Type B pancreatic cell (in vitro differentiated cells): ENCODE data around the gene CMC4. TPM values are rescaled to one million over a fixed set of nuclear protein-coding genes. Genes with fewer than 3 reads are reported as not detected.

Experiments used
- DNase-seq: peaks from one replicate; pipeline ENCODE4 v3.0.0; 2021; ENCODE audit warnings: mixed read lengths; ENCODE audit not compliant: unreplicated experiment; ENCODE audit errors: extremely low spot score
- H3K27ac Mint-ChIP-seq: 2 replicates; pipeline ENCODE4 v1.8.0; 2021; ENCODE audit warnings: mild to moderate bottlenecking, mixed read lengths
- H3K27me3 Mint-ChIP-seq: 2 replicates; pipeline ENCODE4 v1.8.0; 2021; ENCODE audit warnings: mixed read lengths
- H3K36me3 Mint-ChIP-seq: 2 replicates; pipeline ENCODE4 v1.8.0; 2021; ENCODE audit warnings: mixed read lengths
- H3K4me1 Mint-ChIP-seq: one replicate; pipeline ENCODE4 v1.8.0; 2021; ENCODE audit warnings: mixed read lengths; ENCODE audit not compliant: unreplicated experiment
- H3K4me3 Mint-ChIP-seq: 2 replicates; pipeline ENCODE4 v1.8.0; 2021; ENCODE audit warnings: mild to moderate bottlenecking, mixed read lengths
- H3K9me3 Mint-ChIP-seq: 2 replicates; pipeline ENCODE4 v1.8.0; 2021; ENCODE audit warnings: mixed read lengths
- total RNA-seq: library from RNA; stranded (reverse); gene quantifications from 2 replicates; pipeline ENCODE4 v1.2.1, GENCODE V29; 2021; ENCODE audit warnings: low replicate concordance
- TF ChIP-seq, protein P1 (sequence below): fragments of 200-600 bp; sonication (generic); conservative IDR thresholded peaks from 2 replicates; pipeline ENCODE4 v1.5.0; 2021; ENCODE audit warnings: antibody characterized with exemption, mild to moderate bottlenecking

The CMC4 gene
- total RNA-seq, 1 donor from 2014 or later: 7.1 TPM

DNA sequence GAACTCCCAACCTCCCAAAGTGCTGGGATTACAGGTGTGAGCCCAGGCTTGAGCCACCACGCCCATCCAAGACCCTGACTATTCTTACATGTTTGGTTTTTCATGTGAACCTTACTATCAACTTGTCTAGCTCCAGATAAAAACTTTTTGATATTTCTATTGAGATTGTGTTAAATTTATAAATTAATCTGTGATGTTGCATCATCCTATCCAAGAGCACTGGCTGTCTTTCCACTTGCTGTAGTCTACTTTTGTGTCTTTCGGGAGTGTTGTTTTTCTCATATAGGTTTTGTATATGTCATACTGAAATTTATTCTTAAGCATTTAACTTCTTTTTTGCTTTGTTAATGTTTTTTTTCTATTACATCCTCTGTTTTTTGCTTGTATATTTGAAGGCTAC, 35.0 kb upstream of the CMC4 start:
- no peaks in the 10 kb centered on the region for H3K4me1 Mint-ChIP-seq
- no peak for DNase-seq
- no peaks in the 10 kb centered on the region for H3K36me3 Mint-ChIP-seq
- TF ChIP-seq, protein P1, sequence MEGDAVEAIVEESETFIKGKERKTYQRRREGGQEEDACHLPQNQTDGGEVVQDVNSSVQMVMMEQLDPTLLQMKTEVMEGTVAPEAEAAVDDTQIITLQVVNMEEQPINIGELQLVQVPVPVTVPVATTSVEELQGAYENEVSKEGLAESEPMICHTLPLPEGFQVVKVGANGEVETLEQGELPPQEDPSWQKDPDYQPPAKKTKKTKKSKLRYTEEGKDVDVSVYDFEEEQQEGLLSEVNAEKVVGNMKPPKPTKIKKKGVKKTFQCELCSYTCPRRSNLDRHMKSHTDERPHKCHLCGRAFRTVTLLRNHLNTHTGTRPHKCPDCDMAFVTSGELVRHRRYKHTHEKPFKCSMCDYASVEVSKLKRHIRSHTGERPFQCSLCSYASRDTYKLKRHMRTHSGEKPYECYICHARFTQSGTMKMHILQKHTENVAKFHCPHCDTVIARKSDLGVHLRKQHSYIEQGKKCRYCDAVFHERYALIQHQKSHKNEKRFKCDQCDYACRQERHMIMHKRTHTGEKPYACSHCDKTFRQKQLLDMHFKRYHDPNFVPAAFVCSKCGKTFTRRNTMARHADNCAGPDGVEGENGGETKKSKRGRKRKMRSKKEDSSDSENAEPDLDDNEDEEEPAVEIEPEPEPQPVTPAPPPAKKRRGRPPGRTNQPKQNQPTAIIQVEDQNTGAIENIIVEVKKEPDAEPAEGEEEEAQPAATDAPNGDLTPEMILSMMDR: no peak
- H3K27me3 Mint-ChIP-seq: no peaks in the 10 kb centered on the region
- no peaks in the 10 kb centered on the region for H3K9me3 Mint-ChIP-seq
- no peak overlapping the region for H3K4me3 Mint-ChIP-seq
- H3K27ac Mint-ChIP-seq: no peak overlapping the region

DNA sequence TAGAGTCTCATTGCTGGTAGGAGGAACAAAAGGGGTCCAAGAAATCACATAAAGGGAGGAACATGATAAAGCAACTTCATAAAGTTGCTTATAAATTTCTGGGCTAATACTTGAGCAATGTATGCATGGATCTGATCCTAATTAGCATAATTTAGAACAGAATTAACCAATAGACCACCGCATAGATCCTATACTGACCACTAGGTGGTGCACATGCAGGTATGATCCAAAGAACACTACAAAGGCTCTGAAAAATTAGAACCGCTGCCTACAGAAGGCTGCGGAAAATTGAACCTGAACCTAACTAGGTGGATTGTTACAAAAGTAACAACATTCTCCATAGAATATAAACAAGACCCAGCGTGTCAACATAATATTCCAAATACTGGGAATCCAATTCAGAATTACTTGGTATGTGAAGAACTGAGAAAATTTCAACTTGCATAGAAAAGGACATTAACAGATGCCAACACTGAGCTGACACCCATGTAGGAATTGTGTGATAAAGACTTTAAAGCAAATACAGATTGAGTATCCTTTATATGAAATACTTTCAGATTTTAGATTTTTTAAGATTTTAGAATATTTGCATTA, 23.6 kb upstream of the CMC4 start:
- no peak overlapping the region for H3K27ac Mint-ChIP-seq
- H3K4me1 Mint-ChIP-seq: no peaks in the 10 kb centered on the region
- no peaks in the 10 kb centered on the region for H3K9me3 Mint-ChIP-seq
- H3K27me3 Mint-ChIP-seq: no peaks in the 10 kb centered on the region
- peaks cover 9% of the 10 kb centered on the region for H3K36me3 Mint-ChIP-seq
- TF ChIP-seq, protein P1: peak; percentile 78
- H3K4me3 Mint-ChIP-seq: no peak overlapping the region
- no peak for DNase-seq

DNA sequence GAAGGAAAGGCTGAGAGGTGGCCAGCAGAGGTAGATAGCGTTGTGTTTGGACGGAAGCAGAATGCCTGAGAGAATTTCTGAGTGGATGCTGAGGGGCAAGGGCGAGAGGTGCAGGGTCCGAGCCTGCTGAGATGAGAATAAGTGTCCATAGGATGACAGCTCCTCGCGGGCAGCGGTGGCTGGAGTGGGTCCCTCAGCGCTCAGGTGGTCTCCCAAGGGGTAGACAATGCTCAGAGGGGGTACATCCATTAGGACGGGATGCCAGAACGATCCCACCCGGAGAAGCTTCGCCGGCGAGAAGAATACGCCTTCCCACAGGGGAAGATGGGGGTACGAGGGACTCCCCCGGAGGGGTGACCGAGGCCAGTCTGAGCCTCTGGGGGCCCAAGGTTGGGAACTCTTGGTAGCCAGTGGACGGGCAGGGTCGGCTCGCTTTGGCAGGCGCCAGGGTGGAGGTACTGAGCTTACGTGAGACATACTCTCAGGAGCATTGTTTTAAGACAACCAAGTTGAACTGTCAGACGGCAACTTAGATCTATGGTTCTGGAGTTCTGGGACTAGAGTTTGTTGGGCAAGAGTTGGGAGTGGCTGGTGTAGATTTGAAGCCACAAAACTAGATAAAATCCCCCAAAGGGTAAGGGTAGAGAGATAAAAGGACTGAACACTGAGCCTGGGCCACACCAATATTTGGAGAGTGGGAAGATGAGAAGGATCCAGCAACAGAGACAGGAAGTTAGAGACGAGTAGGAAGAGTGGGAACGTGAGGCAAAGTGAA, 16.2 kb upstream of the CMC4 start:
- H3K4me3 Mint-ChIP-seq: no peak overlapping the region
- TF ChIP-seq, protein P1: no peak
- no peaks in the 10 kb centered on the region for H3K4me1 Mint-ChIP-seq
- no peak overlapping the region for H3K27ac Mint-ChIP-seq
- no peaks in the 10 kb centered on the region for H3K9me3 Mint-ChIP-seq
- H3K27me3 Mint-ChIP-seq: no peaks in the 10 kb centered on the region
- DNase-seq: no peak
- peaks cover 10% of the 10 kb centered on the region for H3K36me3 Mint-ChIP-seq

DNA sequence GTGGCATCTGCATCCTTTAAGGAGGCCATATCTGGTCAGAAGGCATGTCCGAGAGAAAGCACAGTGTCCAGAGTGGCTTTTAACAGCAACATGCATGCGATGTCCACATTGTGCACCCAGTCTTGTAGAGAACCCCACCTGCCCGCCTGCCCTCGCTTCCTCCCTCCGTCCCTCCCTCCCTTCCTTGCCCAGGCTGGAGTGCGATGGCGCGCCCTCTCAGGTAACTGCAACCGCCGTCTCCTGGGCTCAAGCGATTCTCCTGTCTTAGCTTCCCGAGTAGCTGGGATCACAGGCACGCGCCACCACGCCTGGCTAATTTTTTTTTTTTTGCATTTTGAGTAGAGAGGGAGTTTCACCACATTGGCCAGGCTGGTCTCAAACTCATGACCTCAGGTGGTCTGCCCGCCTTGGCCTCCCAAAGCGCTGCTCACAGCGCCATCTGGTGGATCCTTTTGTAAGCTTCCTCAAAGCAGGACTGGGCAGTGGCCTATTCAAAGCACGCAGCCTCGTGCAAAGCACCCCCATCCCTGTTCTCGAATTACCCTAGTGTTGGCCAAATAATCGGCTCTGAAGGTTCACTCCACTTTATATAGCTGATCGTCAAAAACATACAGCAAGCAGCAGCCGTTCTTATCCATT, 15.4 kb upstream of the CMC4 start:
- DNase-seq: no peak
- Mint-ChIP-seq H3K36me3 (peaks cover 10% of the 10 kb centered on the region), H3K4me1 (no peaks in the 10 kb centered on the region), H3K27me3 (no peaks in the 10 kb centered on the region), H3K9me3 (no peaks in the 10 kb centered on the region), H3K27ac (no peak overlapping the region), H3K4me3 (no peak overlapping the region)
- TF ChIP-seq, protein P1: peak; percentile 63

DNA sequence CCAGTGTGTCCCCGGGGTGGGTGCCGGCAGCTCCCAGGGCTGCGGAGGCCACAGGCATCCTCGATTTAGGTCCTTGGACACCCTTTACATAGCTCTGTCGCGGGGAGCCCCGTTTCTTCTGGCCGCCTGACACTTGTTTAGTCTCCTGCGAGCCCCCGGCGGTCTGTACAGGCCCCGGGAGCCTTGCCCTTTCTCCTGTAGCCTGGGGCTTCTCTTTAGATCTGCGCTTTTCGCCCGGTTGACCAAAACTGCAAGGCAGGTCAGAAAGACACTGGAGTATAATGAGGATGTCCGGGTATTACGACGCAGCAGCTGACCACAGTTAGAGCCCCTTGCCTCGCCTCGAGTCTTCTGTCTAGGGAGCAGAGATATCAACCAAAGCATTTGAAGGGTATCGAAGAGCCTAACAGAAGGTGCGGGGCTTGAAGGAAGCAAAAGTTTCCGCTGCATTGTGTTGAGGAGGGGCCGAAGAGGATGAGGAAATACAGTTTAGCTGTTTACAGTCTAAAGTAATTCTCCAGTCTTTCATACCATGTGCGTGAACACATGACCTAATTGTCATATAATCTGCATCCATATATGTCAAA, 851 bp upstream of the CMC4 start:
- Mint-ChIP-seq H3K4me3 (peak overlapping the region; percentile 92), H3K9me3 (no peaks in the 10 kb centered on the region), H3K4me1 (no peaks in the 10 kb centered on the region), H3K27me3 (no peaks in the 10 kb centered on the region), H3K27ac (peak overlapping the region; percentile 85), H3K36me3 (no peaks in the 10 kb centered on the region)
- TF ChIP-seq, protein P1: no peak
- no peak for DNase-seq
